ENCODE data around the gene TIMM21. TPM values are rescaled to one million over a fixed set of nuclear protein-coding genes. Genes with fewer than 3 reads are reported as not detected.

Gene TIMM21
- total RNA-seq, 3 donors from 2014 or later (not counting 1 experiment from before 2014, with no cell fraction given), result 13.1 to 17.3 (median 16.1) TPM

- intact Hi-C loops (cut with micrococcal nuclease), result no loop called here
- no peak for ATAC-seq
Measured at GRCh38 chr18:74171910-74172606, 23.7 kb downstream of the TIMM21 start.

GRCh38 chr18:74172697-74173433 is 24.5 kb downstream of the TIMM21 start:
- H3K4me3 ChIP-seq (ENCODE audit: low read length), result no peak overlapping the region
- no peak for TF ChIP-seq CTCF (IDR thresholded peaks at IDR 0.05)
- Mint-ChIP-seq H3K36me3 (no peaks in the 10 kb centered on the region), H3K27ac (no peak overlapping the region), H3K27me3 (ENCODE audit: low read depth in 2 of 2) (peaks cover 15 to 21% of the 10 kb centered on the region in 2 donors), H3K9me3 (no peaks in the 10 kb centered on the region), H3K4me1 (peaks cover 7 to 9% of the 10 kb centered on the region in 2 donors), H3K4me3 (no peak overlapping the region)
- DNase-seq (no peak), ATAC-seq (no peak)
- H3K27ac ChIP-seq (ENCODE audit: low read length), result no peak overlapping the region
- intact Hi-C loops (cut with micrococcal nuclease), result no loop called here
- H3K9me3 ChIP-seq (ENCODE audit: control insufficient read depth, insufficient read depth, low read length), result no peaks in the 10 kb centered on the region
- WGBS (ENCODE audit: insufficient coverage), result 87% methylated on average over 27 of the region's 27 CpGs
- no peaks in the 10 kb centered on the region for H3K27me3 ChIP-seq (ENCODE audit: control insufficient read depth, insufficient read depth, low read length)
- no peaks in the 10 kb centered on the region for H3K36me3 ChIP-seq (ENCODE audit: control insufficient read depth, insufficient read depth, low read length)
- no peaks in the 10 kb centered on the region for H3K4me1 ChIP-seq (ENCODE audit: control insufficient read depth, insufficient read depth, low read length)

More at GRCh38 chr18:74171910-74172606, 23.7 kb downstream of the TIMM21 start:
- Histone ChIP-seq H3K27ac (ENCODE audit: low read length) (no peak overlapping the region), H3K4me1 (ENCODE audit: control insufficient read depth, insufficient read depth, low read length) (no peaks in the 10 kb centered on the region), H3K27me3 (ENCODE audit: control insufficient read depth, insufficient read depth, low read length) (no peaks in the 10 kb centered on the region), H3K36me3 (ENCODE audit: control insufficient read depth, insufficient read depth, low read length) (no peaks in the 10 kb centered on the region), H3K9me3 (ENCODE audit: control insufficient read depth, insufficient read depth, low read length) (no peaks in the 10 kb centered on the region), H3K4me3 (ENCODE audit: low read length) (no peak overlapping the region)
- no peak overlapping the region for H3K27ac Mint-ChIP-seq
- H3K9me3 Mint-ChIP-seq, result no peaks in the 10 kb centered on the region
- peaks cover 15 to 18% of the 10 kb centered on the region in 2 donors for H3K27me3 Mint-ChIP-seq (ENCODE audit: low read depth in 2 of 2)
- H3K4me1 Mint-ChIP-seq, result peaks cover 7 to 9% of the 10 kb centered on the region in 2 donors
- TF ChIP-seq CTCF (IDR thresholded peaks at IDR 0.05), result no peak
- H3K36me3 Mint-ChIP-seq, result no peaks in the 10 kb centered on the region
- no peak for DNase-seq
- 75% methylated on average over 10 of the region's 12 CpGs for WGBS (ENCODE audit: insufficient coverage)
- peak overlapping the region; percentile 45 for H3K4me3 Mint-ChIP-seq

- Mint-ChIP-seq H3K27ac (no peak overlapping the region), H3K27me3 (ENCODE audit: low read depth in 2 of 2) (peaks cover 15 to 21% of the 10 kb centered on the region in 2 donors), H3K4me3 (no peak overlapping the region), H3K4me1 (peaks cover 7 to 9% of the 10 kb centered on the region in 2 donors), H3K9me3 (no peaks in the 10 kb centered on the region), H3K36me3 (no peaks in the 10 kb centered on the region)
- Histone ChIP-seq H3K36me3 (ENCODE audit: control insufficient read depth, insufficient read depth, low read length) (no peaks in the 10 kb centered on the region), H3K4me1 (ENCODE audit: control insufficient read depth, insufficient read depth, low read length) (no peaks in the 10 kb centered on the region), H3K27ac (ENCODE audit: low read length) (no peak overlapping the region), H3K4me3 (ENCODE audit: low read length) (no peak overlapping the region), H3K27me3 (ENCODE audit: control insufficient read depth, insufficient read depth, low read length) (no peaks in the 10 kb centered on the region), H3K9me3 (ENCODE audit: control insufficient read depth, insufficient read depth, low read length) (no peaks in the 10 kb centered on the region)
- DNase-seq (no peak), ATAC-seq (no peak)
- 89% methylated on average over 8 of the region's 11 CpGs for WGBS (ENCODE audit: insufficient coverage)
- no peak for TF ChIP-seq CTCF (IDR thresholded peaks at IDR 0.05)
- intact Hi-C loops (cut with micrococcal nuclease), result no loop called here
Measured at GRCh38 chr18:74173434-74173750, 25.1 kb downstream of the TIMM21 start.

Data from natural killer cell (primary cell).